ENCODE results near the gene POU2F1.
A peak's percentile ranks its signal among the peaks of the same experiment; 100 is the strongest.

POU2F1 gene

DNA sequence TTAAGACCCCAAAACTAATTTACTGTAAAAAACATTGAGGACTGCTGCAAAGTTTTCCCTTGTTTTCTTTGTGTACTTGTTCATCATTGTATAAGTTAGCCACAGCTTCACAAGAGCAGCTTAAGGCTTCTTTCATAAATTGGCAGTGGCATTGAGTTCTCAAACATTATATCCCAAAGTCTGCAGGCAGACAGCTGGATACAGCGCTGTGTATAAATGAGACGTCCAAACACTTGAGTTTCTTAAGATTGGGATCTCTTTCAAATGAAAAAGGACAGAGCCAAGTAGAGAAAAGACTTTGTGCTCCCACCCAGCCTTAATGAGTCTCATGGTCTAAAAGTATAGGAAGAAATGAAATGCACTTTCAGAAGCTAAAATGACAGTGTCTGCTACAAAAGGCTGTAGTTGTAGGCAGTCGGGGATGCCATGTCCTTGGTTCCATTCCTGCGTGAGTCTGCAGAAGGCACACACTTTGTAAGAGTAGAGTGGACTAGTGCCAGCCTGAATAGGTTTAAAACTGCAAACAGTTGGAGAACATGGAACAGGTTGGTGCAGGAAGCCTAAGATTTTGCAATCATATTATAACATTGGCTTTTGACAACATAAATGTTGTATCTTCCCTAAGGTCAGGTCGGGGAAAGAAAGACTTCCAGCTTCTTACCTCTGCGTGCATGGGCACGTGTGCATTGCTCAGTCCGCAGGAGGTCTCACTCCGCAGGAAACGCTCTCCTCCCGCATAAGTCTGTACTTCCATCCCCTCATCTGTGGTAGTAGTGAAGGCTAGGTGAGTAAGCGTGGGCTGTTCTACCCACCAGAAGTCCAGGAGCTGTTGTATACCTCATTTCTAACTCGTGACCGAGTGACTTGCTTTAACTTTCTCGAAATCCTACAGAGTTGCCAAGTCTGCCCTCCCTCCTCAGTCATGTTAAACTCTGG, 203.3 kb downstream of the POU2F1 start:
- no peak for DNase-seq (ENCODE audit: low spot score)

- DNase-seq (ENCODE audit: low spot score): no peak
Measured at GRCh38 chr1:167425482-167425881, 204.8 kb downstream of the POU2F1 start.

DNA sequence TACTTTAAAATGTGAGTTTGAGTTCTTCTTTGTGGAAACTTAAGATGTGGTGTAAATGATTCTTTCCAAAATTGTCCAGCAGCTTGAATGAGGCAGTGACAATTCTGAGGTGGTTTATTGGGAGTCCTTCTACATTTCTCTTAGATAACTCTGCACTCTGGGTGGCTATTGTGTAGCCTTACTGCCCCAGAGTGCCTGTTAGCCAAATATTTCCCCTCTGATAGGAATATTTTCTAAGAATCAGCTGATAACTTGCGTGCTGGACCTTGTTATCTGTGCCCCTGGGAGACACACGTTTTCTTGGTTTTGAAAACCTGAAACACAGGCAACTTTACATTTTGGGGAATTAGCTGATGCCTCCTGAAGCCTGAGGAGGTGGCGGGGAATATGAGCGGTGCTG, 206.0 kb downstream of the POU2F1 start:
- no peak for DNase-seq (ENCODE audit: low spot score)

DNA sequence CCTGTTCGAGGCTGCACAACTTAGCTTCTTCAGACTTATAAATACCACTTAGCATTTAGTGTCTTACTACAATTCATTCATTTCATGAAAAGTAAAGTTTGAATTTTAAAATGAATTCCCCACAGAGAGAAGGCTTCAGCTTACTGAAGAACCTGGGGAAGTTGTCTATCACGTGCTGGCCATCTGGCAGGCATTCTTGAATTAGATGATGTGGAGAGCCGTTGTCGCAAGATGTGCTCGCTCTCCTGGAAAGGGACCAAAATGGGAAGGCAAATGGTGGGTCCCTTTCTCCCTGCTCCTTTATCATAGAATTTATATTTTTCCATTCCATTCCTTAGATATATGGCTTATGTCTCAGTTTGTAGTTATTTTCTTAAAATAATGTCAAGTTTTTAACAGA, 207.2 kb downstream of the POU2F1 start:
- no peak for DNase-seq (ENCODE audit: low spot score)

GRCh38 chr1:167428395-167428794, 207.7 kb downstream of the POU2F1 start:
- DNase-seq (ENCODE audit: low spot score): no peak

DNA sequence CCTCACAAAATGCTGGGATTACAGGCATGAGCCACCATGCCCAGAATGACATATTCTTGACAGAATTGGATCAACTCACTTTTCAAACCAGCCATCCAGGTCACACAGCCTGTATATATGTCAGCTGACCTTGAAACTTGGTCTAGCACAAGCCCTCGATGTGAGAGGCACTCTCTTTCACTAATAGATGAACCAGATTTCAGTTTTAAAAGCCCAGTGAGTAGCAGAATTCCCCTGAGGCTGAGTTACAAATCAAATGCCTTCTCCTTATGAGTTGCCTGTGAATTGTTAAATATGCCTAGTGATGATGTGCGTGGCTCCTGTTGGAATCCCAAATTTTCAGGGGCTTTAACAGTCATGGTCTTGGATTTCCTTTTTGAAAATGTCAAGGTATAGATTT, 208.9 kb downstream of the POU2F1 start:
- DNase-seq (ENCODE audit: low spot score): no peak

DNA sequence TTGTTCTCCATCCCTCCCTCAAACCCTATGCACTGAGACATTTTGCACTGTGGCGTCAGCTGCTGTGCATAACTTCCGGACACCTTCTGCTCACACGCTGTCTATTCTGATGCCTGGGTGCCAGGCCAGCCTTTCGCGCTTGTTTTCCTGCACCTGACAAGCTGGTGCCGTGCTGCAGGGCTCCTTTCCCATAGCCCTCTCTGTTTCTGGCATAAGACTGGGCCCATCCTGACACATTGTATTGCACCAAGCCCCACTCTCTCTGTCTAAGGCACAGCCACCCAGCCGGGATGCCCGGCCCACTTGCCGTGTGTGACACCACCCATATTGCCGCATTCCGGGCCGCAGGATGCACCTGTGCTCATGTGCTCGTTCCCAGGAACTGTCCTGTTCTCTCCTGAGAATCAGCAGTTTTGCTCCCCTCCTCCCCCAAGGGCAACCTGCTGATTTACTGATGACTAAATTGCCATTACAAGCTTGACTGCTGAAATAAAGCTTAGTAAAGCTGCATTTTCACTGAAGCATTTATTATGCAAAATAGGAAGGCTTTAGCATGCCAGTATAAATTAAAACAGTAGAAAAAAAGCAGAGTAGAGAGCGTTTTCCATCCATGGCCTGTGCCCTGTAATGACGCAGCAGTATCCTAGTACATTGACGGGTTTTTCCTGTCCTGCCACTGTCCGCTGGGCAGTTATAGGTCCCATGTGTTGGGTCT, 209.6 kb downstream of the POU2F1 start:
- DNase-seq (ENCODE audit: low spot score): no peak

DNA sequence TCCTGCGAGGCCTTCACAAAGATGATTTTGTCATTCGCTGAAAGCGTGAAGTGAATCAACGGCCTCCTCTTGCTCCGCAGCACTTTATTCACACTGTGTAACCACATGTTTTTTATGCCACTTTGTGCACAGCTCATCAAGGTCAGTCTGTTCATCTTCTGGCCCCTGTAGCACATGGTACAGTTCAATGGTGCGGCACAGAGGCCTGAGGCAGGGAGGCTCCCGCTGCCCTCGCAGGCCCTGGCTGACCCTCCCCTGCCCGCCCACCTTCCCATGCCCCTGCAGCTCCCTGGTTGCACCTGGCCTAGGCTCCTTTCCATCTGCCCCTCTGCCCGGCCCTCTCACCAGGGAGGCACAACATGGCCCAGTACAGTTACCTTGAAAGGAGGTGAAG, 210.2 kb downstream of the POU2F1 start:
- DNase-seq (ENCODE audit: low spot score): no peak

GRCh38 chr1:167431261-167431908, 210.7 kb downstream of the POU2F1 start:
- DNase-seq (ENCODE audit: low spot score): no peak

- DNase-seq (ENCODE audit: low spot score): no peak
Measured at GRCh38 chr1:167431909-167432650, 211.4 kb downstream of the POU2F1 start.

DNA sequence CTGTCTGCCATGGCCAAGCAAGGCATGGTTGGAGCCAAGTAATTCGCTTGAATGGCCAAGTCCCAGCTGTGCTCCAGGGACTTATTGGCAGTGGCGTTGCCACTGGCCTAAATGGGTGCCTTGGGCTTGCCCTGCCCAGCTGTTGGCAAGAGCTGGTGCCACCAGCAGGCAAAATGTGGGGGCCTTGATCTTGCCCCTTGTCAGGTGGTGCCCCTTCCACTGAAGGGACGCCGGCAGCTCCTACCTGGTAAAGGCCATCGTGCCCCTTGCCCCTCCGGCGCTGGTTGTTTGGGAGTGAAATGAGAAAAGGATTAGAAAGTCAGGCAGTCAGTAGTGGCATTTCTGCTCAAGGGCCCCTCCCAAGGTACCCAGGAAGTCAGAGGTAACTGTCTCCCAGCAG, 212.1 kb downstream of the POU2F1 start:
- DNase-seq (ENCODE audit: low spot score): no peak

GRCh38 chr1:167433884-167434283, 213.2 kb downstream of the POU2F1 start:
- DNase-seq (ENCODE audit: low spot score): no peak

- DNase-seq (ENCODE audit: low spot score): no peak
Measured at GRCh38 chr1:167434306-167434705, 213.6 kb downstream of the POU2F1 start.

GRCh38 chr1:167435484-167435883, 214.8 kb downstream of the POU2F1 start:
- DNase-seq (ENCODE audit: low spot score): no peak

DNA sequence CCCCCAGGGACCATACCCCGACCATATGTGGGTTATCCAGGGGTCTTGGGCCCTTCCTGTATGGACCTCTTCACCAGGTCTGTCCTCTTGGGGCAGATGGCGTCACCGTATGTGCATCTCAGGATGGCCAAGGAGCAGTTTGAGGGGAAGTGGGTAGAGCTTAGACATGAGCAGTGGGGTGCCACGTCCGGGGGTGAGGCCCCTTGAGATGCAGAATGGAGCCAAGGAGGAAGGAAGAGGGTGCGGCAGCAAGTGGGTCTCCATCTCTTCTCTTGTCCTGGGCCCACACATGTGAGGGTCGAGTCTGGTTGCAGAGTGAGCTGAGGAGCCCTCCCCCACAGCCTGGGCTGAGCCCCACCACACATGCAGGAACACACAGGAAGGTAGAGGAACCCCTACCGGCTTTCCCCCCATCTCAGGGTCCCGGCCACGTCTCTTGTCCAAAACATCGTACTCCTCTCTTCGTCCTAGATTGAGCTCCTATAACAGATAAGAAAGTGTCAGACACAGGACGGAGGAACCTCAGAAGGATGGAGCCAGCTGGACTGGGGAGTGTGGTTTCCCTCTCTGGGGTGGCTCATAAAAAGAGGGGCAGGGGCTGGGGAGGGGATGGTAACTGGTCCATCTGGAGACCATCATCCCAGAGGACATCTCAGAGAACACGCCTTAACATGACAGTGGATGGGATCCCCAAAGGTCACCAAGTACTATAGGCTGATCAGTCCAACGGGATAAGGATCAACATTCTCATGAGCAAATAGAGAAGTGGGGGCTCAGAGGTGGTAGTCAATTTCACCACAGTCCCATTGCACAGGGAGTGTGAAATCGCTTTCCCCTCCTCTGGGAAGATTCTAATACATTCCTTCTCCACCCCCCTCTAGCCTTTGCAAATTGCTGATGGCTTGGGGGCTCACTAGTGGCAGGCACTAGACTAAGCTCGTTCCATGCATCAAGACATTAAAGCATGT, 217.8 kb downstream of the POU2F1 start:
- no peak for DNase-seq (ENCODE audit: low spot score)

DNA sequence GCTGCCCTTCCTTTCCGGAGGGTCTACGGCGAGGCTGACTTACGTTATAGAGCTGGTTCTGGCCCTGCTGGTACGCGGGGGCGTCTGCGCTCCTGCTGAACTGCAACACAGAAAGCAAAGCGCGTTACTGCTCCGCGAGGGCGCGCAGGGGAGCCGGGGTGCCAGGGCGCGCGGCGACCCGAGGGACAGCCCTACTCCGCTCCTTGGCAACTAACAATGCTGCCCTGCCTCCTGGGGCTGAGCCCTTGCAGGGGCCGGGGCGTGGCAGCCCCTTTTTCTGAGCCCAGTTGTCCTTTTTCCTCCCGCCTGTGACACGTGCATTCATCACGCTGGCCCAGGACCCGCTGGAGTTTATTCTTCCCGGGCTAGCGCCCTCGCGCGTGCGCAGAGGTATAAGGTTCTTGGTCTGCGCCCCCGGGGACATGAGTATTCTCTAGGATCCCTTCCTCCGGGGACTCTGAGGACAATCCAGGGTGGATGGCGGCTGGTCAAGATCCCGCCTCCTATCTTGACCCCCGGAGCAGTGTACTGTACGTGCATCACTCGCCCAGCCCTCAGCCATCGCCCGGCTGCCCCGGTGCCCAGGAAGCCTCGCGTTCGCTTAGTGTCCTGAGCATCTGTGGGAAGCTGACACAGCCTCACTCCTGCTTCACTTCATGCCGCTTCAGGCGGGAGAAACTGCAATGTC, 218.8 kb downstream of the POU2F1 start:
- DNase-seq (ENCODE audit: low spot score): no peak

GRCh38 chr1:167440345-167440744, 219.7 kb downstream of the POU2F1 start:
- no peak for DNase-seq (ENCODE audit: low spot score)

- no peak for DNase-seq (ENCODE audit: low spot score)
Measured at GRCh38 chr1:167440776-167441175, 220.1 kb downstream of the POU2F1 start.

DNA sequence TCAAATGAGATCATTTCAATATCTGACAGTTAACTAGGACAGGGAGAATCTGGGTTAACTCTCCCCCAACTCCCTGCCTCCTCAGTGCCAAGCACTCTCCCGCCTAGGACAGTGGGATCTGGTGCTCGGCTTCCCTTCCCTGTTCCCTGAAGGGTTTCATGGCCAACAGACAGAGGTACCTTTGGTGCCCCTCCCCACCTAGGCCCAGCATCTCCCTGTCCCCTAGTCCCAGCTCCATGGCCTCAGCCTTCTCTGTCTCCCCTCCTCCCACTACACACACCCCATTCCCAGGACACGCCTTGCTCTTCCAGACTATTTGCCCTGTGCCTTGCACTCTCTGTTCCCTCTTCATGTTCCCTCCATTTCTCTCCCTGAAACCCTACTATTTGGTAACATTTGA, 220.5 kb downstream of the POU2F1 start:
- DNase-seq (ENCODE audit: low spot score): no peak

DNA sequence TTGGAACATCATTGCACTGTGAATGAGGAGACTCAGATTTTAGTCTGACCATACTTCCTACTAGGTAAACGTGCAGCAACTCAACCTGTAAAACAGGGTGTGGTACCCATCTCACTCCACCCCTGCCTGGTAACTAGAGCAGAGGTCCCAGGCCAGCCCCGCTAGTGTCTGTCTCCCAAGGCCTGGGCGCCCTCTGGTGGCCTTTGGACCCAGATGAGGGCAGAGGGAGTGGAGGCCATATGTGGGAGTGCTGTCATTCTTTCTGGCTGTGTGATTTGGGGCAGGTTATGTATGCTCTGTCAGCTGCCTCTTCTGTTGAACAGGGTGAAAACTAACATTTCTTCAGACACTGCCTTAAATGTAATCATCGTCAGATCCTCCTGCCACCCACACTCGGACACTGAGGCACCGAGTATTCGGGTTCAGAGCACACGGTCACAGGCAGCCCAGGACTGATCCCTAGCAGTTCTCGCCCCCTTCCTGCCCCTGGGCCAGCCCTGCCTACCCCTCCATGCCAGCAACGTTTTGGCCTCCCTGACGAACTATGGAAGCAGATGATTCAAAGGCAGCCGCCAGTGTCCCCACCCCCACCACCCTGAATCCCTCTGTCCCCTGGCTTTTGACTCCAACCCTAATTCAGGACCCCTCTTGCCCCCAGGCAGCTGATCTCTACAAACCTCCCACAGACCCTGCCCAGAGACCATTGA, 221.6 kb downstream of the POU2F1 start:
- peak; percentile 84 for DNase-seq (ENCODE audit: low spot score)
